ENCODE data around the gene FRG1. TPM values are rescaled to one million over a fixed set of nuclear protein-coding genes. Genes with fewer than 3 reads are reported as not detected.

The FRG1 gene
- total and polyA plus RNA-seq, 10 of the 15 experiments (the other 5 are each of a cell fraction or from before 2014, with no cell fraction given): 28.9 to 190 (median 58.6) TPM

DNA sequence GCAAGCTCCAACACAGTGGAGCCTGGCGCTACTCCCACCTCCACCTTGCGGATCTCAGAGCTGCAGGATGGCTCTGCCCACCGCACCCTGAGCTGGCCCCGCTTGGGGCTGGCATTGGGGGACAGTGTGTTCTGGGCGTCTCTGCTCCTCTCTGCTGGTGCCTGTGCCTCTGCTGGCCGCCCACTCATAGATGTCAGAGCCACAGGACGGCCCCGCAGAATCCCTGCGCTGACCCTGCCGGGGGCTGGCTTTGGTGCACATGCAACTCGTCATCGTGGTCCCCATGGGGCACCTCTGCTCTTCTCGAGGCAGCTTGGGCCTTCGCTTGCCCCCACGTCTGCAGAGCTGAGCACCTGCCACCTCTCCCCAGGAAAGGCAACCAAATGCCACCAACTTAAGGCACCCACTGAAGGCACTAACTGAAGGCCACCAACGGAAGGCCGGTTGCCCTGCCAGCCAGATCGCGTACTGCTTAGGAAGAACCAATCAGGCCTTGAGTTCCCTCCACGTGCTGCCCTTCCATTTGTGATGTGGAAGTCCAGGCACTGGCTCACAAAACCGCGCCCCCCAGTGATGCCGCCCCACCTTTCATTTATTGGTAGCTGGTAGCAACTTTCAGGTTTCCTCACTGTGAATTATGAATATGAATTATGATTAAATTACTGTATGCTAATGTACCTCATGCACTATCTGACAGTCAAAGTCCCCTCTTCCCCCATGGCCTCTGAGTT is 23.3 kb upstream of the FRG1 start:
- H3K9ac ChIP-seq (ENCODE audit: control insufficient read depth, insufficient read depth, low read length): no peak overlapping the region
- POLR2A ChIA-PET: no interaction called here
- no peak overlapping the region for H2AFZ ChIP-seq (ENCODE audit: control insufficient read depth, low read depth, low read length)
- ATAC-seq (no peak), DNase-seq (ENCODE audit: low read depth, low spot score) (no peak), FAIRE-seq (no peak)
- no peaks in the 10 kb centered on the region; the same call in 1 of the 3 replicates for H3K9me3 ChIP-seq (replicated peaks; ENCODE audit: control insufficient read depth, insufficient read depth, low read length)
- intact Hi-C loops (cut with micrococcal nuclease; ENCODE audit: unreplicated experiment) (no loop called here), in situ Hi-C loops (cut with MboI) (no loop called here)
- CTCF ChIA-PET: no interaction called here
- no peaks in the 10 kb centered on the region for H3K36me3 ChIP-seq (ENCODE audit: control insufficient read depth in 2 of 2, insufficient read depth in 2 of 2, low read length in 1 of 2)
- RAD21 ChIA-PET (ENCODE audit: unreplicated experiment): no interaction called here
- H3K27ac ChIP-seq (ENCODE audit: control insufficient read depth, insufficient read depth): no peak overlapping the region
- WGBS (ENCODE audit: insufficient coverage, insufficient replicate concordance, low lambda C conversion rate, missing lambda C conversion rate): 81% methylated on average over 23 of the region's 23 CpGs
- TF ChIP-seq, protein P1, sequence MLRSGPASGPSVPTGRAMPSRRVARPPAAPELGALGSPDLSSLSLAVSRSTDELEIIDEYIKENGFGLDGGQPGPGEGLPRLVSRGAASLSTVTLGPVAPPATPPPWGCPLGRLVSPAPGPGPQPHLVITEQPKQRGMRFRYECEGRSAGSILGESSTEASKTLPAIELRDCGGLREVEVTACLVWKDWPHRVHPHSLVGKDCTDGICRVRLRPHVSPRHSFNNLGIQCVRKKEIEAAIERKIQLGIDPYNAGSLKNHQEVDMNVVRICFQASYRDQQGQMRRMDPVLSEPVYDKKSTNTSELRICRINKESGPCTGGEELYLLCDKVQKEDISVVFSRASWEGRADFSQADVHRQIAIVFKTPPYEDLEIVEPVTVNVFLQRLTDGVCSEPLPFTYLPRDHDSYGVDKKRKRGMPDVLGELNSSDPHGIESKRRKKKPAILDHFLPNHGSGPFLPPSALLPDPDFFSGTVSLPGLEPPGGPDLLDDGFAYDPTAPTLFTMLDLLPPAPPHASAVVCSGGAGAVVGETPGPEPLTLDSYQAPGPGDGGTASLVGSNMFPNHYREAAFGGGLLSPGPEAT (IDR thresholded peaks at IDR 0.05; ENCODE audit: low read depth): no peak
- TF ChIP-seq, protein P2, sequence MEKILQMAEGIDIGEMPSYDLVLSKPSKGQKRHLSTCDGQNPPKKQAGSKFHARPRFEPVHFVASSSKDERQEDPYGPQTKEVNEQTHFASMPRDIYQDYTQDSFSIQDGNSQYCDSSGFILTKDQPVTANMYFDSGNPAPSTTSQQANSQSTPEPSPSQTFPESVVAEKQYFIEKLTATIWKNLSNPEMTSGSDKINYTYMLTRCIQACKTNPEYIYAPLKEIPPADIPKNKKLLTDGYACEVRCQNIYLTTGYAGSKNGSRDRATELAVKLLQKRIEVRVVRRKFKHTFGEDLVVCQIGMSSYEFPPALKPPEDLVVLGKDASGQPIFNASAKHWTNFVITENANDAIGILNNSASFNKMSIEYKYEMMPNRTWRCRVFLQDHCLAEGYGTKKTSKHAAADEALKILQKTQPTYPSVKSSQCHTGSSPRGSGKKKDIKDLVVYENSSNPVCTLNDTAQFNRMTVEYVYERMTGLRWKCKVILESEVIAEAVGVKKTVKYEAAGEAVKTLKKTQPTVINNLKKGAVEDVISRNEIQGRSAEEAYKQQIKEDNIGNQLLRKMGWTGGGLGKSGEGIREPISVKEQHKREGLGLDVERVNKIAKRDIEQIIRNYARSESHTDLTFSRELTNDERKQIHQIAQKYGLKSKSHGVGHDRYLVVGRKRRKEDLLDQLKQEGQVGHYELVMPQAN (conservative IDR thresholded peaks at IDR 0.05): no peak
- no peak overlapping the region for H3K4me3 ChIP-seq
- H3K4me1 ChIP-seq (ENCODE audit: control insufficient read depth, insufficient read depth, low read length): no peaks in the 10 kb centered on the region
- no TSS peak for BruUV-seq (replicated peaks)
- H3K27me3 ChIP-seq (replicated peaks in 1 of 2; ENCODE audit: control insufficient read depth in 2 of 2, insufficient read depth in 2 of 2, low read length in 1 of 2): no peaks in the 10 kb centered on the region
- no peak overlapping the region for H3K4me2 ChIP-seq (ENCODE audit: control insufficient read depth, insufficient read depth)
- SMC1A ChIA-PET (ENCODE audit: uncharacterized antibody, unreplicated experiment): no interaction called here
- no peaks in the 10 kb centered on the region for H4K20me1 ChIP-seq (ENCODE audit: control insufficient read depth, insufficient read depth)
- no peaks in the 10 kb centered on the region for H3K79me2 ChIP-seq (ENCODE audit: control insufficient read depth, insufficient read depth, low read length)
